DMS 273 (cell line): ENCODE data around the gene CDH4.
"Not testable (repeated sequence)": the region's sequence is repeated elsewhere in the genome, so short reads cannot be mapped to it uniquely, and the experiment has no call there.

ENCODE experiments used
- DNase-seq: peaks from one replicate; lab custom pipeline; 2025; ENCODE audit not compliant: unreplicated experiment; lab: John Stamatoyannopoulos, UW

CDH4 gene

GRCh38 chr20:61382194-61382593 lies 130.1 kb downstream of the CDH4 start:
- no peak for DNase-seq

- no peak for DNase-seq
Measured at GRCh38 chr20:61385296-61385695, 133.2 kb downstream of the CDH4 start.

GRCh38 chr20:61385731-61386130 lies 133.7 kb downstream of the CDH4 start:
- DNase-seq = no peak

GRCh38 chr20:61387204-61387953 lies 135.3 kb downstream of the CDH4 start:
- DNase-seq = peak; percentile 66

- DNase-seq = peak; percentile 48
Measured at GRCh38 chr20:61387954-61388348, 135.9 kb downstream of the CDH4 start.

- no peak for DNase-seq
Measured at GRCh38 chr20:61389077-61389476, 137.0 kb downstream of the CDH4 start.

GRCh38 chr20:61391185-61391584 lies 139.1 kb downstream of the CDH4 start:
- no peak for DNase-seq

GRCh38 chr20:61391812-61392520 lies 139.9 kb downstream of the CDH4 start:
- DNase-seq = no peak

GRCh38 chr20:61394088-61394799 lies 142.2 kb downstream of the CDH4 start:
- DNase-seq = no peak

- no peak for DNase-seq
Measured at GRCh38 chr20:61396262-61396848, 144.3 kb downstream of the CDH4 start.

GRCh38 chr20:61397146-61397545 lies 145.1 kb downstream of the CDH4 start:
- no peak for DNase-seq

GRCh38 chr20:61397790-61398189 lies 145.7 kb downstream of the CDH4 start:
- no peak for DNase-seq

- DNase-seq = no peak
Measured at GRCh38 chr20:61399433-61399832, 147.4 kb downstream of the CDH4 start.

GRCh38 chr20:61400499-61400898 lies 148.4 kb downstream of the CDH4 start:
- no peak for DNase-seq

- no peak for DNase-seq
Measured at GRCh38 chr20:61404303-61404702, 152.2 kb downstream of the CDH4 start.

GRCh38 chr20:61405007-61405406 lies 152.9 kb downstream of the CDH4 start:
- DNase-seq = no peak

GRCh38 chr20:61406773-61407172 lies 154.7 kb downstream of the CDH4 start:
- not testable (repeated sequence) for DNase-seq

GRCh38 chr20:61407561-61407960 lies 155.5 kb downstream of the CDH4 start:
- no peak for DNase-seq

GRCh38 chr20:61408951-61409740 lies 157.1 kb downstream of the CDH4 start:
- no peak for DNase-seq

GRCh38 chr20:61411743-61412142 lies 159.7 kb downstream of the CDH4 start:
- no peak for DNase-seq

GRCh38 chr20:61413752-61414151 lies 161.7 kb downstream of the CDH4 start:
- no peak for DNase-seq
